NCI-H2171 treated with DMSO at 0.1 percent for 48 hours (cell line): Measurements from ENCODE around the gene LSP1.

ENCODE experiments used
- DNase-seq: peaks from one replicate; lab custom pipeline; 2025; lab: John Stamatoyannopoulos, UW

LSP1 gene

GRCh38 chr11:1848640-1849430, 4.0 kb upstream of the LSP1 start:
- no peak for DNase-seq

DNA sequence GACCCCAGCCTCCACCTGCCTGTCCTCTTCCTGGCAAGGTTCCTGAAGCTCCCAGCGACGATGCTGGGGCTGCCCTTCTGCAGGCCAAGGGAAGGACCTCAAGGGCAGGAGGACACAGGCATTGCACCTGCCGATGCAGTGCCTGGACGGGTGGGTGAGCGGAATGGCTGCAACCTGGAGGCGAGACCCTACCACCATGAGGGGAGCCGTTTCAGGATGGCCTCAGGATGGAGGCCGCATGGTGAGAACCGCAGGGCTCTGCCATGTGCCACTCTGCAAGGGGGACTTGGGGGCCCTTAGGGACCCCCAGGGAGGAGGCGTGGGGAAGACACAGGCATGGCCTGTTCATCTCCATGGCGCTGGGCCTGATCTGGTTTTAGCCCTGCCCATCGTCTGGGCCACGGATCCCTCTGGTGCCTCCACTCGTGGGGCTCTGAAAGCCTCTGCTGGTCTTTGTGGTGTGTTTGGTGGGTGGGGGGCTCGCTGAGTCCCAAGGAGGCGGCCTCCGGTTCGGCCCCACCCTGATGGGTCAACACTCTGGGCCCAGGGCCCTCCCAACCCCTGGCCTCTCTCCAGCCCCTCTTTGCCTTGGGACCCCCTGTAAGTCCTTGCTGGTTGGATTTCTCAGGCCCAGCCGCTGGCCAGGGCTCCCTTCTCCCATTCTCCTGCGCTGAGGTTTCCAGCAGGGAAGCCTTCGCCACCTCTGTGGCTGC, 1.3 kb upstream of the LSP1 start:
- no peak for DNase-seq

DNA sequence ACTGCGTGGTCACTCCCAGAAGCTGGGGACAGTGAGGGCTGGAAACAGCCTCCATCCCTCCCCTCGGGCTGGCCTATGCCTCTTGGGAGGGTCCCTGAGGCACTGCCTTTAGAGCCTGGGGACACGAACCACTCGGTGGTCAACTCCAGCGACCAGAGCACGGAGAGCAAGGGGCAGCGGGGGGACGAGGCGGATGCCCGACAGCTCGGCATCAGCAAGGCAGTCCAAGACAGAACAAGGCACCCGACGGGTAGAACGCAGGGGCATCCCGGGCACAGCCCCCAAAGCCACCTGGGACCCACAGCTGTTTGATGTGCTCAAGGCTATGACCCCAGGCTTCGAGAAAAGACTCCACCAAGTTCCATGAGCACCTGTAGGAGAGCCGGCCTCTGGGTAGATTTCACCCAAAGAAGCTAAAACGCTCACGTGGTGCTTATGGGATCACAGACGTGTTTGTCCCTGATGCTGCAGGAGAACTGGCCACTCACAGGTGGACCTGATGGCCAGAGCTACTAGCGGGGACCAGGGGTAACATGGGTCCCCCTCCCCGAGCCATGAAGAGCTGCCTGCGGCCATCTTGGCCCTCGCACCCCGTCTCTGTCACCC, 510 bp upstream of the LSP1 start:
- DNase-seq = no peak

- no peak for DNase-seq
These were observed 670 bp downstream of the LSP1 start for GRCh38 chr11:1853376-1854131.

GRCh38 chr11:1854132-1854948, 1.5 kb downstream of the LSP1 start:
- no peak for DNase-seq

- DNase-seq = no peak
These were observed 2.3 kb downstream of the LSP1 start for GRCh38 chr11:1854949-1855885.

- DNase-seq = no peak
These were observed 3.0 kb downstream of the LSP1 start for GRCh38 chr11:1855886-1856265.

- no peak for DNase-seq
These were observed 3.6 kb downstream of the LSP1 start for GRCh38 chr11:1856306-1857005.

- DNase-seq = no peak
These were observed 4.2 kb downstream of the LSP1 start for GRCh38 chr11:1857064-1857463.

DNA sequence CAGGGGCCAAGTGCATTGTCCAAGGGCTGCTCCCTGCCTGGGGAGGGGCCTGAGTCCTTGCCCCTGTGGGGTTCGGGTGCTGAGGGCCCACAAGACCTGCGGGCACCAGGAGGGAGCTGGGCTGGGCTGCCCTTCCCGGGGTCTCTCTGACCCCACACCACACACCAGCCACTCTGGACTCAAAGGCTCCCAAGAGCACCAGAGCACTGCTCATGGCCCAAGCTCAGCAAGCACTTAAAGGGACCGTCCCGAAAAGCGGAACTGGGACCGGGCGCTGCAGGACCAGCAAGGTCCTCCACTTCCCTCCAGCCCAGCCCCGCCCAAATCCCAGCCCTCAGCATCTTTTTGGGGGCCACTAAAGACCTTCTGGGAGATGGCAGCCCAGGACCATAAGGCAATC, 5.3 kb downstream of the LSP1 start:
- DNase-seq = no peak

GRCh38 chr11:1858576-1858975, 5.7 kb downstream of the LSP1 start:
- DNase-seq = no peak

DNA sequence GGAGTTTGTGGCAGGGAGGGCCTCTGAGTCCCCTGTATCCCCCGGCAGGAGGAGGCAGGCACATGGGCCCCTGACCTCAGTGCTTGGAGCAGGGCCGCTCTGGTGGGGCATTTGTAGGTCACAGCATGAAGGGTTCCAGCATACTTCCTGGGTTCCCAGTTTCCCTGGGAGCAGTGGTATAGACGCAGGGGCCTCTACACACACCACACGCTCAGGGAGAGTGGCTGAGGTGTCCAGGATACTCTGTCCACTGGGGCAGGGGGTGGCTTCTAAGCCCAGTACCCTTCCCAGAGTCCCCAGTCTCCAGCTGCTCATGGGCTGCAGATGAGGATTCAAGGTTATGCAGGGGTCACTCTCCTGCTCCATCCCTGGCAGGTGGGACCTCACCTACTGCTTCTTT, 6.1 kb downstream of the LSP1 start:
- no peak for DNase-seq

GRCh38 chr11:1860108-1860507, 7.2 kb downstream of the LSP1 start:
- no peak for DNase-seq

- DNase-seq = no peak
These were observed 8.8 kb downstream of the LSP1 start for GRCh38 chr11:1861435-1862411.

GRCh38 chr11:1862588-1863351, 9.9 kb downstream of the LSP1 start:
- no peak for DNase-seq

- DNase-seq = no peak
These were observed 10.7 kb downstream of the LSP1 start for GRCh38 chr11:1863352-1864216.

DNA sequence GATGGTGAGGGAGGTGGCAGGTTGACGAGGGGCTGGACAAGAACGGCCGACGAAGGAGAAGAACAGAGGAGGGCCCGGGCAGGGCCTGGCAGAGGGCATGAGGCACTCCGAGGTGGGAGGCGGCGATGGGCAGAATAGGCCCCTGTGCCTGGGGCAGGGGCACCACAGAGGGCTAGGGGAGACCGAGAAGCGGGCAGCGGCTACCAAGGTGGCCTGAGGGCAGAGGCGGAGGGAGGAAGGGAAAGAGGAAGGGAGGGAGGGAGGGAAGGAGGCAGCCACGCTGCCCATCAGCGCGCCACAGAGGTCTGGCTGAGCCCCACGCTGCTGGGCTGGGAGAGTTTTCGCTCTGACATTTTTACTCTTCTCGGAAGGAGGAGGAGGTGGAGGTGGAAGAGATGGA, 11.3 kb downstream of the LSP1 start:
- no peak for DNase-seq
